OCI-LY1 (cell line): Measurements from ENCODE around the gene LCNL1.

Experiments used
- H2AFZ ChIP-seq: fragments of 200-600 bp; sonication (generic), shearing (Covaris generic); 2 replicates; pipeline ENCODE4 v1.6.0; 2014; ENCODE audit warnings: antibody characterized with exemption, mild to moderate bottlenecking, low read length
- H3F3A ChIP-seq: fragments of 200-600 bp; sonication (generic), shearing (Covaris generic); 2 replicates; pipeline ENCODE4 v1.6.0; 2014; ENCODE audit warnings: mild to moderate bottlenecking, antibody characterized with exemption, low read length, moderate library complexity; ENCODE audit not compliant: insufficient read depth
- H3K27ac ChIP-seq: fragments of 200-600 bp; sonication (generic); 2 replicates; pipeline ENCODE4 v1.5.1; 2014; ENCODE audit warnings: low read length, mixed run types, mild to moderate bottlenecking, low read depth; ENCODE audit not compliant: poor library complexity, severe bottlenecking
- H3K27me3 ChIP-seq: fragments of 200-600 bp; sonication (generic); 2 replicates; pipeline ENCODE4 v1.6.0; 2014; ENCODE audit warnings: antibody characterized with exemption, mild to moderate bottlenecking, low read length, moderate library complexity; ENCODE audit not compliant: insufficient read depth
- H3K36me3 ChIP-seq: fragments of 200-600 bp; sonication (generic); 2 replicates; pipeline ENCODE4 v1.6.1; 2014; ENCODE audit warnings: mild to moderate bottlenecking, antibody characterized with exemption, low read length, moderate library complexity, mixed read lengths; ENCODE audit not compliant: insufficient read depth
- H3K4me1 ChIP-seq: fragments of 200-600 bp; sonication (generic); 2 replicates; pipeline ENCODE4 v1.5.1; 2014; ENCODE audit warnings: mild to moderate bottlenecking, low read length, moderate library complexity; ENCODE audit not compliant: insufficient read depth, severe bottlenecking
- H3K4me2 ChIP-seq: fragments of 200-600 bp; sonication (generic), shearing (Covaris generic); 2 replicates; pipeline ENCODE4 v1.6.1; 2014; ENCODE audit warnings: low read length
- H3K4me3 ChIP-seq: fragments of 200-600 bp; sonication (generic); 2 replicates; pipeline ENCODE4 v1.5.1; 2014; ENCODE audit warnings: low read length, low read depth, mild to moderate bottlenecking, mixed read lengths; ENCODE audit not compliant: poor library complexity, severe bottlenecking
- H3K79me2 ChIP-seq: fragments of 200-600 bp; shearing (Covaris generic); 2 replicates; pipeline ENCODE4 v1.6.1; 2016; ENCODE audit warnings: mixed run types, low read length, mixed read lengths; ENCODE audit not compliant: insufficient read depth
- H3K9ac ChIP-seq: fragments of 200-600 bp; sonication (generic), shearing (Covaris generic); 2 replicates; pipeline ENCODE4 v1.6.1; 2014; ENCODE audit warnings: mild to moderate bottlenecking, low read length, mixed read lengths
- H3K9me2 ChIP-seq: fragments of 200-600 bp; sonication (generic), shearing (Covaris generic); 2 replicates; pipeline ENCODE4 v1.6.1; 2014; ENCODE audit warnings: low read depth, mild to moderate bottlenecking, low read length, mixed read lengths
- H3K9me3 ChIP-seq: fragments of 200-600 bp; shearing (Covaris generic); 2 replicates; pipeline ENCODE4 v1.6.1; 2014; ENCODE audit warnings: low read length, mixed read lengths
- H4K20me1 ChIP-seq: fragments of 200-600 bp; sonication (generic), shearing (Covaris generic); 2 replicates; pipeline ENCODE4 v1.6.0; 2016; ENCODE audit warnings: mild to moderate bottlenecking, low read length; ENCODE audit not compliant: insufficient read depth
- EZH2 ChIP-seq: fragments of 200-600 bp; sonication (generic), shearing (Covaris generic); IDR thresholded peaks from 2 replicates; pipeline ENCODE4 v1.8.0; 2017; ENCODE audit warnings: borderline replicate concordance, mixed run types, mild to moderate bottlenecking, antibody characterized with exemption, low read length, moderate library complexity, mixed read lengths
- TF ChIP-seq, protein P1 (sequence below): fragments of 200-600 bp; sonication (generic), shearing (Covaris generic); IDR thresholded peaks from 2 replicates; pipeline ENCODE4 v1.5.1; 2017; ENCODE audit warnings: mild to moderate bottlenecking, antibody characterized with exemption, low read length, moderate library complexity, mixed read lengths

LCNL1 gene

DNA sequence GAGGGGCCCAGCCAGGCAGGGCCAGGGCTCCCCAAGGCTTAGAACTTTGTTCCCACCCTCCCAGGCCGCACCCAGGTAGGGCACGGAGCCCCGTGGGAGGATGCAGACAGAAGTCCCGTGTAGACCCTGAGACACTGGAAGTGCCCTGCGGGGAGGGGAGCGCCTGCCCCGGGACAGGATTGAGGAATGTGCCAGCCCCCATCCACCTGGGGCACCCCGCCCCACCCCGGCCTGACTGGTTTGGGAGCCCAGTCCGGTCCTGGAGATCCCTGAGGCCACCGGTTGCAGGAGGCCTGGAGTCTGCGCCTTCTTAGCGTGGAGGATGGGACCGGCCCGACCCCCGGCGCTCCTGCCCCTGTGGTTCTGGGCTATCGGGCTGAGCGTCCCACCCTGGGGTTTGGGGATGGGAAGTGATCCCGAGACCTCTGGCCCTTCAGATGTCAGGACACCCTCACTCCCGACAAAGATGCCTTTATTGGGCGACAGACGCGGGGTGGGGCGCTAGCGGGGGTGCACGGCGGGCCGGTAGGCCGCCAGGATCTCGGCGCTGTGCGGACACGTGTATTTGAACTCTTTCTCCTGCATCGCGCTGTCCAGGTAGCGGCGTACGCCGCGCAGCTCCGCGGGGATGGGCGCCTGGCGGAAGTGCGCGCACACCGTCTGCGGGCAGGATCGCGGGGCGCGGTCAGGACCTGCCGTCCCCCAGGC lies 11.5 kb downstream of the LCNL1 start:
- Histone ChIP-seq H4K20me1 (no peaks in the 10 kb centered on the region), H3K36me3 (no peaks in the 10 kb centered on the region; the same call in 1 of the 2 replicates), H3K4me2 (no peak overlapping the region), H3K27ac (no peak overlapping the region), H3K4me1 (peaks cover 20% of the 10 kb centered on the region), H3K27me3 (no peaks in the 10 kb centered on the region), H3K4me3 (no peak overlapping the region), H2AFZ (no peak overlapping the region), H3F3A (no peaks in the 10 kb centered on the region), H3K9me3 (no peaks in the 10 kb centered on the region), H3K9ac (no peak overlapping the region), H3K9me2 (no peaks in the 10 kb centered on the region), H3K79me2 (no peaks in the 10 kb centered on the region)
- no peak for TF ChIP-seq EZH2
- TF ChIP-seq, protein P1, sequence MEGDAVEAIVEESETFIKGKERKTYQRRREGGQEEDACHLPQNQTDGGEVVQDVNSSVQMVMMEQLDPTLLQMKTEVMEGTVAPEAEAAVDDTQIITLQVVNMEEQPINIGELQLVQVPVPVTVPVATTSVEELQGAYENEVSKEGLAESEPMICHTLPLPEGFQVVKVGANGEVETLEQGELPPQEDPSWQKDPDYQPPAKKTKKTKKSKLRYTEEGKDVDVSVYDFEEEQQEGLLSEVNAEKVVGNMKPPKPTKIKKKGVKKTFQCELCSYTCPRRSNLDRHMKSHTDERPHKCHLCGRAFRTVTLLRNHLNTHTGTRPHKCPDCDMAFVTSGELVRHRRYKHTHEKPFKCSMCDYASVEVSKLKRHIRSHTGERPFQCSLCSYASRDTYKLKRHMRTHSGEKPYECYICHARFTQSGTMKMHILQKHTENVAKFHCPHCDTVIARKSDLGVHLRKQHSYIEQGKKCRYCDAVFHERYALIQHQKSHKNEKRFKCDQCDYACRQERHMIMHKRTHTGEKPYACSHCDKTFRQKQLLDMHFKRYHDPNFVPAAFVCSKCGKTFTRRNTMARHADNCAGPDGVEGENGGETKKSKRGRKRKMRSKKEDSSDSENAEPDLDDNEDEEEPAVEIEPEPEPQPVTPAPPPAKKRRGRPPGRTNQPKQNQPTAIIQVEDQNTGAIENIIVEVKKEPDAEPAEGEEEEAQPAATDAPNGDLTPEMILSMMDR = no peak

- Histone ChIP-seq H3K27ac (no peak overlapping the region), H3K9me2 (no peaks in the 10 kb centered on the region), H2AFZ (no peak overlapping the region), H3K27me3 (no peaks in the 10 kb centered on the region), H4K20me1 (no peaks in the 10 kb centered on the region), H3K9ac (no peak overlapping the region), H3K4me2 (no peak overlapping the region), H3F3A (no peaks in the 10 kb centered on the region), H3K79me2 (no peaks in the 10 kb centered on the region), H3K4me1 (peaks cover 20% of the 10 kb centered on the region), H3K4me3 (no peak overlapping the region), H3K9me3 (no peaks in the 10 kb centered on the region), H3K36me3 (no peaks in the 10 kb centered on the region; the same call in 1 of the 2 replicates)
- TF ChIP-seq EZH2 = no peak
- TF ChIP-seq, protein P1 = no peak
These were observed 12.1 kb downstream of the LCNL1 start for GRCh38 chr9:136994888-136995230.

GRCh38 chr9:136995362-136995761 lies 12.6 kb downstream of the LCNL1 start:
- Histone ChIP-seq H4K20me1 (no peaks in the 10 kb centered on the region), H3K4me3 (no peak overlapping the region), H3K9me3 (no peaks in the 10 kb centered on the region), H3K27me3 (no peaks in the 10 kb centered on the region), H3K79me2 (no peaks in the 10 kb centered on the region), H3F3A (no peaks in the 10 kb centered on the region), H3K4me1 (peaks cover 25% of the 10 kb centered on the region), H3K9ac (no peak overlapping the region), H3K36me3 (no peaks in the 10 kb centered on the region; the same call in 1 of the 2 replicates), H3K4me2 (no peak overlapping the region), H2AFZ (no peak overlapping the region), H3K27ac (no peak overlapping the region), H3K9me2 (no peaks in the 10 kb centered on the region)
- TF ChIP-seq EZH2 = no peak
- TF ChIP-seq, protein P1 = no peak
